Mesenchymal stem cell (in vitro differentiated cells and primary cell): ENCODE results near the gene NDUFA13.
A peak's percentile ranks its signal among the peaks of the same experiment; 100 is the strongest.

Experiments
- DNase-seq: peaks from one replicate; pipeline ENCODE4 v3.0.0-alpha.2; 2013
- H2AFZ ChIP-seq: one replicate; pipeline ENCODE4 v1.6.1; 2013; ENCODE audit warnings: low read depth, mild to moderate bottlenecking, control low read depth, inconsistent platforms, low read length, moderate library complexity
- H2AK5ac ChIP-seq: 2 replicates; pipeline ENCODE4 v1.6.1; 2013; ENCODE audit warnings: low read length, moderate library complexity, mild to moderate bottlenecking, inconsistent platforms; ENCODE audit not compliant: severe bottlenecking
- H2BK120ac ChIP-seq: one replicate; pipeline ENCODE4 v1.6.1; 2013; ENCODE audit warnings: low read depth, mild to moderate bottlenecking, inconsistent platforms, low read length, moderate library complexity
- H2BK12ac ChIP-seq, 2 experiments: one replicate each; pipeline ENCODE4 v1.6.1; 2013; ENCODE audit warnings: inconsistent platforms in 2 of 2, low read length in 2 of 2, mild to moderate bottlenecking in 2 of 2, moderate library complexity in 2 of 2, control low read depth in 1 of 2
- H2BK15ac ChIP-seq: one replicate; pipeline ENCODE4 v1.6.1; 2013; ENCODE audit warnings: mild to moderate bottlenecking, low read depth, inconsistent platforms; ENCODE audit not compliant: poor library complexity, severe bottlenecking
- H2BK5ac ChIP-seq: 2 replicates; pipeline ENCODE4 v1.6.1; 2013; ENCODE audit warnings: low read depth, mild to moderate bottlenecking, low read length, control low read depth, inconsistent platforms; ENCODE audit not compliant: poor library complexity, severe bottlenecking
- H3K14ac ChIP-seq, 2 experiments: one replicate each; pipeline ENCODE4 v1.6.1; 2013; ENCODE audit warnings: inconsistent platforms in 2 of 2, low read length in 2 of 2, control low read depth in 1 of 2, mild to moderate bottlenecking in 1 of 2, moderate library complexity in 1 of 2
- H3K18ac ChIP-seq, 2 experiments: one replicate each; pipeline ENCODE4 v1.6.1; 2013; ENCODE audit warnings: inconsistent platforms in 2 of 2, low read length in 2 of 2, control low read depth in 1 of 2, low read depth in 1 of 2, mild to moderate bottlenecking in 1 of 2
- H3K23ac ChIP-seq, 2 experiments: one replicate each; pipeline ENCODE4 v1.6.1; 2013; ENCODE audit warnings: inconsistent platforms in 2 of 2, low read length in 2 of 2, mild to moderate bottlenecking in 2 of 2, moderate library complexity in 2 of 2, control low read depth in 1 of 2
- H3K27ac ChIP-seq: 2 replicates; pipeline ENCODE4 v1.5.1; 2013; ENCODE audit warnings: mild to moderate bottlenecking, moderate library complexity, low read length, control low read depth, inconsistent platforms; ENCODE audit not compliant: poor library complexity, severe bottlenecking
- H3K27me3 ChIP-seq, 2 experiments: 2 replicates each; pipeline versions ENCODE4 v1.6.1 to v1.7.0; 2013; ENCODE audit warnings: low read length in 2 of 2, mild to moderate bottlenecking in 2 of 2, moderate library complexity in 2 of 2, control low read depth in 1 of 2, inconsistent platforms in 1 of 2; ENCODE audit not compliant: control insufficient read depth in 1 of 2, insufficient read depth in 1 of 2
- H3K36me3 ChIP-seq, 2 experiments: 2 replicates each; pipeline versions ENCODE4 v1.6.1 to v1.7.0; 2013; ENCODE audit warnings: low read length in 2 of 2, control low read depth in 1 of 2, inconsistent platforms in 1 of 2, low read depth in 1 of 2, mild to moderate bottlenecking in 1 of 2; ENCODE audit not compliant: insufficient read depth in 2 of 2, control insufficient read depth in 1 of 2
- H3K4ac ChIP-seq, 2 experiments: one replicate each; pipeline ENCODE4 v1.6.1; 2013; ENCODE audit warnings: inconsistent platforms in 2 of 2, low read length in 2 of 2, mild to moderate bottlenecking in 2 of 2, moderate library complexity in 2 of 2, control low read depth in 1 of 2, low read depth in 1 of 2
- H3K4me1 ChIP-seq: 2 replicates; pipeline ENCODE4 v1.6.1; 2013; ENCODE audit warnings: low read depth, low read length, control low read depth; ENCODE audit not compliant: control insufficient read depth, insufficient read depth
- H3K4me2 ChIP-seq: 2 replicates; pipeline ENCODE4 v1.6.1; 2013; ENCODE audit warnings: low read length, mild to moderate bottlenecking, inconsistent platforms; ENCODE audit not compliant: poor library complexity, severe bottlenecking
- H3K4me3 ChIP-seq, 2 experiments: 2 replicates each; pipeline versions ENCODE4 v1.5.1 to v1.7.0; 2013; ENCODE audit warnings: low read length in 2 of 2, mild to moderate bottlenecking in 2 of 2, control low read depth in 1 of 2, low read depth in 1 of 2; ENCODE audit not compliant: insufficient read depth in 1 of 2
- H3K79me1 ChIP-seq: replicated peaks from 2 replicates; pipeline ENCODE4 v1.6.1; 2013; ENCODE audit warnings: mild to moderate bottlenecking, control low read depth, low read length, inconsistent platforms; ENCODE audit not compliant: poor library complexity, severe bottlenecking
- H3K9ac ChIP-seq: 2 replicates; pipeline ENCODE4 v1.7.0; 2013; ENCODE audit warnings: mild to moderate bottlenecking, low read length, moderate library complexity
- H3K9me3 ChIP-seq: 2 replicates; pipeline ENCODE4 v1.7.0; 2013; ENCODE audit warnings: mild to moderate bottlenecking, low read length; ENCODE audit not compliant: control insufficient read depth
- H4K8ac ChIP-seq: one replicate; pipeline ENCODE4 v1.6.1; 2013; ENCODE audit warnings: inconsistent platforms, mild to moderate bottlenecking, low read length, moderate library complexity
- H4K91ac ChIP-seq: one replicate; pipeline ENCODE4 v1.6.1; 2013; ENCODE audit warnings: mild to moderate bottlenecking, low read length, inconsistent platforms
- WGBS: methylation state at CpG from one replicate; pipeline ENCODE4 v1.1.7; 2013; ENCODE audit warnings: mixed read lengths; 5-methylcytosine and 5-hydroxymethylcytosine counted together

The NDUFA13 gene

GRCh38 chr19:19540064-19540714 is 24.2 kb downstream of the NDUFA13 start:
- H3K23ac ChIP-seq, result no peak overlapping the region
- H4K91ac ChIP-seq, result no peak overlapping the region
- 55% methylated on average over 67 of the region's 74 CpGs for WGBS
- peaks cover 14% of the 10 kb centered on the region for H3K4me1 ChIP-seq
- H3K4ac ChIP-seq, result no peak overlapping the region
- no peak overlapping the region for H3K18ac ChIP-seq
- no peak overlapping the region for H3K27ac ChIP-seq
- no peaks in the 10 kb centered on the region for H3K79me1 ChIP-seq
- no peak overlapping the region for H4K8ac ChIP-seq
- no peak overlapping the region for H3K9ac ChIP-seq
- peaks cover 7 to 66% of the 10 kb centered on the region in 2 experiments for H3K27me3 ChIP-seq
- H2BK15ac ChIP-seq, result no peak overlapping the region
- H3K4me3 ChIP-seq, result no peak overlapping the region
- no peak overlapping the region for H2BK5ac ChIP-seq
- no peak overlapping the region for H2BK12ac ChIP-seq
- H3K36me3 ChIP-seq, result peaks cover 0 to 16% of the 10 kb centered on the region in 2 experiments
- H2AFZ ChIP-seq, result no peak overlapping the region
- H3K9me3 ChIP-seq, result no peaks in the 10 kb centered on the region
- no peak overlapping the region for H3K14ac ChIP-seq
- DNase-seq, result peak; percentile 38
- no peak overlapping the region for H3K4me2 ChIP-seq
- no peak overlapping the region for H2AK5ac ChIP-seq
- H2BK120ac ChIP-seq, result no peak overlapping the region

- Histone ChIP-seq H2AFZ (peak overlapping the region; percentile 29), H3K14ac (no peak overlapping the region), H2BK15ac (no peak overlapping the region), H3K9me3 (no peaks in the 10 kb centered on the region), H4K8ac (no peak overlapping the region), H4K91ac (no peak overlapping the region), H3K4me3 (no peak overlapping the region), H3K9ac (no peak overlapping the region), H3K27ac (no peak overlapping the region), H2BK5ac (no peak overlapping the region), H3K4me1 (peaks cover 14% of the 10 kb centered on the region), H2AK5ac (no peak overlapping the region), H3K4ac (no peak overlapping the region), H2BK120ac (no peak overlapping the region), H3K4me2 (no peak overlapping the region), H3K27me3 (peaks cover 7 to 66% of the 10 kb centered on the region in 2 experiments), H2BK12ac (no peak overlapping the region), H3K23ac (no peak overlapping the region), H3K18ac (peak overlapping the region in 1 of 2 experiments; percentile 34), H3K79me1 (no peaks in the 10 kb centered on the region), H3K36me3 (peaks cover 0 to 9% of the 10 kb centered on the region in 2 experiments)
- 20% methylated on average over 45 of the region's 45 CpGs for WGBS
- DNase-seq, result peak; percentile 43
These were observed 24.9 kb downstream of the NDUFA13 start for GRCh38 chr19:19540715-19541515.

- H3K36me3 ChIP-seq, result peaks cover 0 to 8% of the 10 kb centered on the region in 2 experiments
- H3K4me2 ChIP-seq, result no peak overlapping the region
- H4K91ac ChIP-seq, result no peak overlapping the region
- H3K4me3 ChIP-seq, result no peak overlapping the region
- H3K4ac ChIP-seq, result no peak overlapping the region
- no peak overlapping the region for H2BK5ac ChIP-seq
- H3K14ac ChIP-seq, result peak overlapping the region in 1 of 2 experiments; percentile 36
- H2BK12ac ChIP-seq, result no peak overlapping the region
- no peak overlapping the region for H2BK120ac ChIP-seq
- WGBS, result 91% methylated on average over 16 of the region's 16 CpGs
- H2BK15ac ChIP-seq, result no peak overlapping the region
- H3K23ac ChIP-seq, result no peak overlapping the region
- no peak overlapping the region for H3K9ac ChIP-seq
- no peak for DNase-seq
- H3K18ac ChIP-seq, result no peak overlapping the region
- H2AFZ ChIP-seq, result no peak overlapping the region
- H3K9me3 ChIP-seq, result no peaks in the 10 kb centered on the region
- H3K4me1 ChIP-seq, result peaks cover 14% of the 10 kb centered on the region
- H3K79me1 ChIP-seq, result no peaks in the 10 kb centered on the region
- H3K27me3 ChIP-seq, result peaks cover 7 to 72% of the 10 kb centered on the region in 2 experiments
- H4K8ac ChIP-seq, result no peak overlapping the region
- H2AK5ac ChIP-seq, result no peak overlapping the region
- no peak overlapping the region for H3K27ac ChIP-seq
These were observed 25.6 kb downstream of the NDUFA13 start for GRCh38 chr19:19541616-19542015.

- H2AFZ ChIP-seq, result no peak overlapping the region
- H3K14ac ChIP-seq, result no peak overlapping the region
- H3K36me3 ChIP-seq, result peaks cover 0 to 8% of the 10 kb centered on the region in 2 experiments
- no peak overlapping the region for H4K8ac ChIP-seq
- no peak overlapping the region for H2BK12ac ChIP-seq
- H2AK5ac ChIP-seq, result no peak overlapping the region
- H3K23ac ChIP-seq, result no peak overlapping the region
- 93% methylated on average over 12 of the region's 12 CpGs for WGBS
- no peak overlapping the region for H4K91ac ChIP-seq
- H3K4me2 ChIP-seq, result no peak overlapping the region
- H3K9me3 ChIP-seq, result no peaks in the 10 kb centered on the region
- H3K79me1 ChIP-seq, result no peaks in the 10 kb centered on the region
- no peak overlapping the region for H2BK120ac ChIP-seq
- DNase-seq, result no peak
- H3K4me3 ChIP-seq, result peak overlapping the region in 1 of 2 experiments; percentile 12
- H3K27me3 ChIP-seq, result peaks cover 7 to 81% of the 10 kb centered on the region in 2 experiments
- no peak overlapping the region for H3K18ac ChIP-seq
- H2BK15ac ChIP-seq, result no peak overlapping the region
- H3K9ac ChIP-seq, result no peak overlapping the region
- peaks cover 14% of the 10 kb centered on the region for H3K4me1 ChIP-seq
- H2BK5ac ChIP-seq, result no peak overlapping the region
- no peak overlapping the region for H3K27ac ChIP-seq
- H3K4ac ChIP-seq, result no peak overlapping the region
These were observed 26.5 kb downstream of the NDUFA13 start for GRCh38 chr19:19542507-19542906.
